GM12878 (cell line): Measurements from ENCODE around the gene GFRA4. TPM values are rescaled to one million over a fixed set of nuclear protein-coding genes. Genes with fewer than 3 reads are reported as not detected.

Source experiments
- ATAC-seq: fragments of 200-7000 bp; cut with Tn5 transposase; 3 replicates; pipeline ENCODE4 v1.9.1; 2020; ENCODE audit warnings: mild to moderate bottlenecking, moderate library complexity
- BruUV-seq: library from RNA; stranded (reverse); fragments of 400-500 nt; replicated peaks from 2 replicates; lab custom pipeline; 2021; lab: Mats Ljungman, UMichigan
- CTCF ChIA-PET: fragments of 300-600 bp; sonication (Branson Sonifier 250); formaldehyde crosslinking; extraction: SDS; loops from one replicate; lab custom pipeline; 2021; ENCODE audit warnings: inconsistent platforms; lab: Yijun Ruan, JAX
- POLR2A ChIA-PET: fragments of 350-600 bp; formaldehyde crosslinking; extraction: SDS; loops from one replicate; lab custom pipeline; 2021; ENCODE audit warnings: inconsistent platforms; lab: Charles Lee
- RAD21 ChIA-PET: fragments of 300-600 bp; sonication (Branson Sonifier 250); formaldehyde crosslinking; loops from one replicate; lab custom pipeline; 2023; ENCODE audit warnings: antibody characterized with exemption; ENCODE audit not compliant: unreplicated experiment; lab: Charles Lee
- SMC1A ChIA-PET: fragments of 300-600 bp; sonication (Branson Sonifier 250); formaldehyde crosslinking; loops from one replicate; lab custom pipeline; 2023; ENCODE audit not compliant: unreplicated experiment, uncharacterized antibody; lab: Charles Lee
- DNase-seq: peaks from one replicate; pipeline ENCODE4 v3.0.0-alpha.2; 2011; ENCODE audit warnings: low read depth, low spot score
- FAIRE-seq: peaks from 3 replicates; lab custom pipeline; 2011; peaks lifted over from hg19 to GRCh38; lab: Jason Lieb, UNC
- H2AFZ ChIP-seq: 2 replicates; pipeline ENCODE4 v1.6.0; 2011; ENCODE audit warnings: low read depth, low read length, control low read depth; ENCODE audit not compliant: control insufficient read depth
- H3K27ac ChIP-seq: 2 replicates; pipeline ENCODE4 v1.5.1; 2011; ENCODE audit warnings: control low read depth; ENCODE audit not compliant: control insufficient read depth, insufficient read depth
- H3K27me3 ChIP-seq, 2 experiments: replicated peaks in 1 of 2; 2 replicates each; pipeline versions ENCODE4 v1.6.0 to v1.6.1; 2011; ENCODE audit warnings: low read length in 1 of 2; ENCODE audit not compliant: control insufficient read depth in 2 of 2, insufficient read depth in 2 of 2
- H3K36me3 ChIP-seq, 2 experiments: 2 replicates each; pipeline ENCODE4 v1.5.1; 2011; ENCODE audit warnings: low read length in 1 of 2; ENCODE audit not compliant: control insufficient read depth in 2 of 2, insufficient read depth in 2 of 2
- H3K4me1 ChIP-seq: 2 replicates; pipeline ENCODE4 v1.6.1; 2011; ENCODE audit warnings: mild to moderate bottlenecking, low read length, moderate library complexity, mixed read lengths; ENCODE audit not compliant: control insufficient read depth, insufficient read depth
- H3K4me2 ChIP-seq: 2 replicates; pipeline ENCODE4 v1.6.0; 2011; ENCODE audit warnings: control low read depth; ENCODE audit not compliant: control insufficient read depth, insufficient read depth
- H3K4me3 ChIP-seq: fragments of 200-600 bp; sonication (generic); 2 replicates; pipeline ENCODE4 v1.5.1; 2016
- H3K79me2 ChIP-seq: 2 replicates; pipeline ENCODE4 v1.6.0; 2011; ENCODE audit warnings: low read length; ENCODE audit not compliant: control insufficient read depth, insufficient read depth
- H3K9ac ChIP-seq: 2 replicates; pipeline ENCODE4 v1.8.0; 2011; ENCODE audit warnings: low read length, control low read depth, mixed read lengths; ENCODE audit not compliant: control insufficient read depth, insufficient read depth
- H3K9me3 ChIP-seq: replicated peaks from 3 replicates; pipeline ENCODE4 v1.5.1; 2011; ENCODE audit warnings: mild to moderate bottlenecking, low read length; ENCODE audit not compliant: control insufficient read depth, insufficient read depth
- H4K20me1 ChIP-seq: 2 replicates; pipeline ENCODE4 v1.6.0; 2011; ENCODE audit not compliant: control insufficient read depth, insufficient read depth
- BCL3 ChIP-seq: IDR thresholded peaks from 2 replicates; pipeline ENCODE4 v1.6.1; 2011; ENCODE audit warnings: borderline replicate concordance, low read depth, mild to moderate bottlenecking, moderate library complexity, low read length; ENCODE audit not compliant: insufficient read depth, poor library complexity, severe bottlenecking
- NFYB ChIP-seq: IDR thresholded peaks from 2 replicates; pipeline ENCODE4 v1.6.1; 2011; ENCODE audit warnings: low read depth, mild to moderate bottlenecking, low read length, improper control_type of control experiment, moderate library complexity; ENCODE audit not compliant: insufficient read depth
- TCF3 ChIP-seq: IDR thresholded peaks from 2 replicates; pipeline ENCODE4 v1.6.1; 2012; ENCODE audit warnings: low read depth, mild to moderate bottlenecking, low read length, borderline replicate concordance; ENCODE audit not compliant: insufficient read depth
- ZBTB40 ChIP-seq: fragments of 450-650 bp; IDR thresholded peaks from 2 replicates; pipeline ENCODE4 v1.6.1; 2016; ENCODE audit warnings: mild to moderate bottlenecking, moderate library complexity, borderline replicate concordance
- ZNF217 ChIP-seq: fragments of 450-650 bp; IDR thresholded peaks from 2 replicates; pipeline ENCODE4 v1.6.1; 2017; ENCODE audit warnings: antibody characterized with exemption, mild to moderate bottlenecking
- WGBS: methylation state at CpG from one replicate; pipeline ENCODE4 v1.1.6; 2016; ENCODE audit warnings: low lambda C conversion rate; ENCODE audit not compliant: insufficient replicate concordance, insufficient coverage; ENCODE audit errors: missing lambda C conversion rate; 5-methylcytosine and 5-hydroxymethylcytosine counted together
- in situ Hi-C: fragments of 300-500 bp; cut with MboI; formaldehyde crosslinking; loops from 9 replicates; pipeline ENCODE4 v1.14.3; 2018; ENCODE audit warnings: mixed read lengths
- intact Hi-C: fragments of 100-400 bp; cut with micrococcal nuclease; formaldehyde crosslinking; loops from one replicate; pipeline ENCODE4 v1.14.2; 2022; ENCODE audit not compliant: unreplicated experiment
- polyA plus RNA-seq, 11 experiments: library from polyadenylated mRNA; depleted of rRNA in 4 of 11; unstranded in 6 of 11; stranded (reverse) in 5 of 11; fragments of >200 nt; fragmentation: Nextera tagmentation in 4 of 11; fragmentation: Illumina TruSeq in 1 of 11; extraction: Ambion mirVana in 4 of 11; extraction: Trizol in 1 of 11; gene quantifications; 1 replicate in 1 of 11; 2 replicates in 10 of 11; pipeline versions ENCODE4 v1.2.1 to v1.2.3, GENCODE V29; 2011 to 2016; ENCODE audit warnings: inconsistent platforms in 2 of 11, missing spikeins in 2 of 11, low read depth in 1 of 11
- total RNA-seq, 4 experiments: library from RNA; depleted of rRNA in 3 of 4; stranded (reverse); fragments of >200 nt in 3 of 4; fragmentation: Illumina TruSeq in 1 of 4; extraction: Trizol in 1 of 4; gene quantifications; 2 replicates each; pipeline versions ENCODE4 v1.2.1 to v1.2.3, GENCODE V29; 2013 to 2021
- TF ChIP-seq, protein P1 (sequence below): IDR thresholded peaks from 2 replicates; pipeline ENCODE4 v1.6.1; 2012; ENCODE audit warnings: low read length, inconsistent platforms

GFRA4 gene
- total and polyA plus RNA-seq, 10 of the 15 experiments (the other 5 are each of a cell fraction or from before 2014, with no cell fraction given), result 0.04 TPM; not detected in 9

DNA sequence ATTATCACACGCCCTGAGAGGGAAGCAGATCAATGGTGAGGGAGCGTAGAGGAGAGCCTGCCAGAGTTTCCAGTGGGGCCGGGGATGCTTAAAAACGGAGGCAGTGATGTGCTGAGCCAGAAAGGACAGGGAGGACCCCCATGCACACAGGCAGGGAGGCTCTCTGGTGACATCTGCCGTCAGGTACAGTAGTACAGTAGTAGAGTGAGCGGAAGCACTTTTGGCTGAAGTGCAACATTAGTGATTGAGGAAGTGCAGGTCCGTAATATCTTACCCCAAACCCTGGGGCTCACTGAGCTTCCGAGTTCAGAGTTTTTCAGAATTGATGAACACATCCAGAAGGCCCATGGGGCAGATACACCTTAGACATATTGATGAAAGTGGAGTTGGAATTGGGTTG, 42.1 kb downstream of the GFRA4 start:
- ChIA-PET RAD21 (no interaction called here), CTCF (interaction anchor here (0.6 kb wide), 1 partner anchor 222 kb away, joined by 3 read pairs; no protein-coding TSS in a partner anchor), POLR2A (no interaction called here), SMC1A (no interaction called here)
- Histone ChIP-seq H3K27me3 (no peaks in the 10 kb centered on the region), H3K9ac (no peak overlapping the region), H3K4me3 (no peak overlapping the region), H3K9me3 (no peaks in the 10 kb centered on the region), H3K36me3 (no peaks in the 10 kb centered on the region), H3K79me2 (no peaks in the 10 kb centered on the region), H3K27ac (no peak overlapping the region), H4K20me1 (no peaks in the 10 kb centered on the region), H3K4me1 (no peaks in the 10 kb centered on the region), H3K4me2 (no peak overlapping the region), H2AFZ (no peak overlapping the region)
- 81% methylated on average over 8 of the region's 8 CpGs for WGBS
- in situ Hi-C loops (no loop called here), intact Hi-C loops (no loop called here)
- DNase-seq, result no peak
- FAIRE-seq, result no peak
- BruUV-seq, result no TSS peak
- no peak for ATAC-seq
- TF ChIP-seq TCF3 (no peak), BCL3 (no peak), NFYB (no peak), ZNF217 (no peak), ZBTB40 (no peak)
- TF ChIP-seq, protein P1, sequence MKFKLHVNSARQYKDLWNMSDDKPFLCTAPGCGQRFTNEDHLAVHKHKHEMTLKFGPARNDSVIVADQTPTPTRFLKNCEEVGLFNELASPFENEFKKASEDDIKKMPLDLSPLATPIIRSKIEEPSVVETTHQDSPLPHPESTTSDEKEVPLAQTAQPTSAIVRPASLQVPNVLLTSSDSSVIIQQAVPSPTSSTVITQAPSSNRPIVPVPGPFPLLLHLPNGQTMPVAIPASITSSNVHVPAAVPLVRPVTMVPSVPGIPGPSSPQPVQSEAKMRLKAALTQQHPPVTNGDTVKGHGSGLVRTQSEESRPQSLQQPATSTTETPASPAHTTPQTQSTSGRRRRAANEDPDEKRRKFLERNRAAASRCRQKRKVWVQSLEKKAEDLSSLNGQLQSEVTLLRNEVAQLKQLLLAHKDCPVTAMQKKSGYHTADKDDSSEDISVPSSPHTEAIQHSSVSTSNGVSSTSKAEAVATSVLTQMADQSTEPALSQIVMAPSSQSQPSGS, result no peak
